T-helper 2 cell treated with Interferon-gamma antibody and Interleukin-4, amounts not matched to agents 100 ng/mL and 5 ng/mL, for 36 hours (primary cell): ENCODE data around the gene MICAL3. TPM values are rescaled to one million over a fixed set of nuclear protein-coding genes. Genes with fewer than 3 reads are reported as not detected.
"Not testable (repeated sequence)": the region's sequence is repeated elsewhere in the genome, so short reads cannot be mapped to it uniquely, and the experiment has no call there.

ENCODE experiments used
- intact Hi-C: fragments of 100-400 bp; cut with micrococcal nuclease; formaldehyde crosslinking; loops from one replicate; pipeline ENCODE4 v1.15.1; 2023
- total RNA-seq: library from RNA; stranded (reverse); gene quantifications from 2 replicates; pipeline ENCODE4 v1.2.3, GENCODE V29; 2022

The MICAL3 gene
- total RNA-seq, 1 donor from 2014 or later = 38.7 TPM

- intact Hi-C loops = no loop called here
Observed at GRCh38 chr22:17890892-17891291, 133.5 kb downstream of the MICAL3 start.

- intact Hi-C loops = no loop called here
Observed at GRCh38 chr22:17890245-17890671, 134.1 kb downstream of the MICAL3 start.

- intact Hi-C loops = no loop called here
Observed at GRCh38 chr22:17888855-17889254, 135.5 kb downstream of the MICAL3 start.

- intact Hi-C loops = no loop called here
Observed at GRCh38 chr22:17888439-17888838, 135.9 kb downstream of the MICAL3 start.

GRCh38 chr22:17884893-17885292, 139.5 kb downstream of the MICAL3 start:
- intact Hi-C loops = no loop called here

- intact Hi-C loops = no loop called here
Observed at GRCh38 chr22:17884084-17884483, 140.3 kb downstream of the MICAL3 start.

- intact Hi-C loops = no loop called here
Observed at GRCh38 chr22:17883356-17883755, 141.0 kb downstream of the MICAL3 start.

GRCh38 chr22:17882727-17883126, 141.6 kb downstream of the MICAL3 start:
- intact Hi-C loops = no loop called here

GRCh38 chr22:17882162-17882561, 142.2 kb downstream of the MICAL3 start:
- intact Hi-C loops = no loop called here

GRCh38 chr22:17881366-17881765, 143.0 kb downstream of the MICAL3 start:
- intact Hi-C loops = no loop called here

- intact Hi-C loops = no loop called here
Observed at GRCh38 chr22:17880468-17880867, 143.9 kb downstream of the MICAL3 start.

- intact Hi-C loops = no loop called here
Observed at GRCh38 chr22:17880020-17880419, 144.3 kb downstream of the MICAL3 start.

- intact Hi-C loops = no loop called here
Observed at GRCh38 chr22:17878941-17879340, 145.4 kb downstream of the MICAL3 start.

GRCh38 chr22:17878186-17878694, 146.1 kb downstream of the MICAL3 start:
- intact Hi-C loops = no loop called here

GRCh38 chr22:17876878-17877855, 147.2 kb downstream of the MICAL3 start:
- intact Hi-C loops = not testable (repeated sequence)

GRCh38 chr22:17876306-17876831, 148.0 kb downstream of the MICAL3 start:
- intact Hi-C loops = no loop called here

- intact Hi-C loops = no loop called here
Observed at GRCh38 chr22:17875631-17876030, 148.7 kb downstream of the MICAL3 start.

- intact Hi-C loops = no loop called here
Observed at GRCh38 chr22:17875156-17875555, 149.2 kb downstream of the MICAL3 start.

- intact Hi-C loops = no loop called here
Observed at GRCh38 chr22:17874231-17874905, 150.0 kb downstream of the MICAL3 start.

- intact Hi-C loops = no loop called here
Observed at GRCh38 chr22:17873804-17874203, 150.6 kb downstream of the MICAL3 start.

- intact Hi-C loops = no loop called here
Observed at GRCh38 chr22:17873116-17873515, 151.2 kb downstream of the MICAL3 start.

- intact Hi-C loops = no loop called here
Observed at GRCh38 chr22:17872471-17872870, 151.9 kb downstream of the MICAL3 start.
